ENCODE measurements around the gene GSTT4.
"Not testable (repeated sequence)": the region's sequence is repeated elsewhere in the genome, so short reads cannot be mapped to it uniquely, and the experiment has no call there.

- TF ChIP-seq CTCF (IDR thresholded peaks at IDR 0.05); EP300 (IDR thresholded peaks at IDR 0.05; ENCODE audit: low read depth): not testable (repeated sequence)
These were observed 15.5 kb downstream of the GSTT4 start for GRCh38 chr22:23989583-23990244.

All from transverse colon (tissue), 3 donors.